CD4-positive, alpha-beta T cell (primary cell): Measurements from ENCODE around the gene TCEANC. TPM values are rescaled to one million over a fixed set of nuclear protein-coding genes. Genes with fewer than 3 reads are reported as not detected.

ENCODE experiments used
- ATAC-seq: fragments of 200-7000 bp; cut with Tn5 transposase; one replicate; pipeline ENCODE4 v1.10.0; 2022; ENCODE audit warnings: mild to moderate bottlenecking; ENCODE audit not compliant: poor library complexity
- CTCF ChIA-PET: fragments of 350-600 bp; sonication (Branson Sonifier 250); formaldehyde crosslinking; loops from one replicate; lab custom pipeline; 2021; ENCODE audit warnings: antibody characterized with exemption, inconsistent platforms; lab: Charles Lee
- POLR2A ChIA-PET: fragments of 350-600 bp; sonication (Branson Sonifier 250); formaldehyde crosslinking; loops from one replicate; lab custom pipeline; 2021; ENCODE audit warnings: antibody characterized with exemption, inconsistent platforms; lab: Charles Lee
- DNase-seq, 14 experiments: peaks; one replicate each; pipeline ENCODE4 v3.0.0-alpha.2; 2013 to 2020; ENCODE audit warnings: mixed read lengths in 2 of 14
- H3K27ac ChIP-seq, 2 donors: one replicate each; pipeline versions ENCODE4 v1.5.1 to v1.7.0; 2013; ENCODE audit warnings: low read length in 2 of 2, low read depth in 1 of 2, mild to moderate bottlenecking in 1 of 2
- H3K27me3 ChIP-seq, 2 experiments: 1 replicate in 1 of 2; 2 replicates in 1 of 2; pipeline versions ENCODE4 v1.6.1 to v1.7.0; 2013; ENCODE audit warnings: low read length in 2 of 2, control low read depth in 1 of 2, mild to moderate bottlenecking in 1 of 2, moderate library complexity in 1 of 2; ENCODE audit not compliant: insufficient read depth in 2 of 2, control insufficient read depth in 1 of 2
- H3K36me3 ChIP-seq: one replicate; pipeline ENCODE4 v1.6.1; 2013; ENCODE audit warnings: low read length, control low read depth; ENCODE audit not compliant: insufficient read depth
- H3K4me1 ChIP-seq: one replicate; pipeline ENCODE4 v1.6.1; 2013; ENCODE audit warnings: low read length, control low read depth; ENCODE audit not compliant: insufficient read depth
- H3K4me3 ChIP-seq: one replicate; pipeline ENCODE4 v1.5.1; 2013; ENCODE audit warnings: mild to moderate bottlenecking, low read length, moderate library complexity
- H3K9me3 ChIP-seq, 2 experiments: 1 replicate in 1 of 2; 2 replicates in 1 of 2; pipeline versions ENCODE4 v1.6.1 to v1.7.0; 2013; ENCODE audit warnings: low read length in 2 of 2, mild to moderate bottlenecking in 2 of 2, control low read depth in 1 of 2, moderate library complexity in 1 of 2; ENCODE audit not compliant: control insufficient read depth in 1 of 2, insufficient read depth in 1 of 2
- H3K27ac Mint-ChIP-seq: one replicate; pipeline ENCODE4 v1.8.0; 2020; ENCODE audit warnings: mixed read lengths
- H3K27me3 Mint-ChIP-seq: one replicate; pipeline ENCODE4 v1.8.0; 2021; ENCODE audit warnings: mixed read lengths
- H3K36me3 Mint-ChIP-seq: one replicate; pipeline ENCODE4 v1.8.0; 2021; ENCODE audit warnings: low read depth, mixed read lengths
- H3K4me1 Mint-ChIP-seq: one replicate; pipeline ENCODE4 v1.8.0; 2021; ENCODE audit warnings: low read depth, mixed read lengths
- H3K4me3 Mint-ChIP-seq: one replicate; pipeline ENCODE4 v1.8.0; 2020; ENCODE audit warnings: mild to moderate bottlenecking, mixed read lengths
- H3K9me3 Mint-ChIP-seq: one replicate; pipeline ENCODE4 v1.8.0; 2020; ENCODE audit warnings: mixed read lengths
- CTCF ChIP-seq: fragments of 200-600 bp; IDR thresholded peaks from one replicate; pipeline ENCODE4 v1.8.0; 2022; ENCODE audit warnings: antibody characterized with exemption, mild to moderate bottlenecking
- intact Hi-C, 2 experiments: fragments of 100-400 bp; cut with DNase I in 1 of 2; cut with micrococcal nuclease in 1 of 2; formaldehyde crosslinking; loops; one replicate each; pipeline versions ENCODE4 v1.15.1 to v1.9.0; 2023 to 2025; cut with DNase I, micrococcal nuclease
- total RNA-seq, 174 experiments: library from RNA in 2 of 174; stranded (reverse) in 2 of 174; gene quantifications; one replicate each; pipeline ENCODE4 v1.2.3 and lab custom pipeline; 2021 to 2026

TCEANC gene
- total RNA-seq, 2 experiments from 2014 or later, result 6.5 to 8.3 TPM

- intact Hi-C loops, result no loop called here
- Mint-ChIP-seq H3K4me3 (no peak overlapping the region), H3K27me3 (no peaks in the 10 kb centered on the region), H3K27ac (peak overlapping the region; percentile 61), H3K9me3 (no peaks in the 10 kb centered on the region), H3K36me3 (peaks cover 28% of the 10 kb centered on the region), H3K4me1 (peaks cover 47% of the 10 kb centered on the region)
- H3K4me3 ChIP-seq, result no peak overlapping the region
- H3K36me3 ChIP-seq, result peaks cover 12% of the 10 kb centered on the region
- no peak overlapping the region for H3K27ac ChIP-seq
- TF ChIP-seq CTCF, result no peak
- ChIA-PET CTCF (interaction anchor here (1.6 kb wide), 1 partner anchor 15 kb away, joined by 4 read pairs; the partner anchor contains the start of gene RAB9A), POLR2A (no interaction called here)
- ATAC-seq (no peak), DNase-seq (no peak)
- peaks cover 15% of the 10 kb centered on the region for H3K4me1 ChIP-seq
- H3K9me3 ChIP-seq, result no peaks in the 10 kb centered on the region
- no peaks in the 10 kb centered on the region for H3K27me3 ChIP-seq
These were observed 50.6 kb downstream of the TCEANC start for GRCh38 chrX:13703589-13703988.

GRCh38 chrX:13711141-13711540, 58.2 kb downstream of the TCEANC start:
- ATAC-seq (no peak), DNase-seq (no peak)
- no peak overlapping the region for H3K4me3 ChIP-seq
- intact Hi-C loops, result no loop called here
- Mint-ChIP-seq H3K27me3 (no peaks in the 10 kb centered on the region), H3K4me1 (peaks cover under 1% of the 10 kb centered on the region), H3K4me3 (no peak overlapping the region), H3K36me3 (peaks cover 41% of the 10 kb centered on the region), H3K9me3 (no peaks in the 10 kb centered on the region), H3K27ac (no peak overlapping the region)
- CTCF ChIA-PET, result no interaction called here
- no peak for TF ChIP-seq CTCF
- H3K4me1 ChIP-seq, result no peaks in the 10 kb centered on the region
- H3K27ac ChIP-seq, result no peak overlapping the region
- H3K9me3 ChIP-seq, result no peaks in the 10 kb centered on the region
- H3K36me3 ChIP-seq, result peaks cover 37% of the 10 kb centered on the region
- POLR2A ChIA-PET, result interaction anchor here (1.5 kb wide), 1 partner anchor 23 kb away, joined by 4 read pairs; the partner anchor contains the start of genes OFD1 and TRAPPC2
- no peaks in the 10 kb centered on the region for H3K27me3 ChIP-seq

Other genes with a start within 250 kb of the TCEANC start
- not detected for gene EGFL6, start 83.5 kb upstream of the TCEANC start, total RNA-seq
- gene RAB9A, start 36.0 kb downstream of the TCEANC start, total RNA-seq, result 10 to 100 TPM; 21.4 to 25.2 TPM
- gene TRAPPC2, start 81.5 kb downstream of the TCEANC start, total RNA-seq, result 10 to 100 TPM; 21.4 to 22.3 TPM
- gene OFD1, start 81.6 kb downstream of the TCEANC start, total RNA-seq, result 10 to 100 TPM; 59.1 to 60.0 TPM
- gene GPM6B, start 164.0 kb downstream of the TCEANC start, total RNA-seq, result not detected